H1 (cell line): ENCODE measurements around the gene CHD6.

Experiments used
- CHD2 ChIP-seq: IDR thresholded peaks from 2 replicates; pipeline ENCODE4 v1.6.1; 2012; ENCODE audit warnings: low read length, improper control_type of control experiment
- CREB1 ChIP-seq: IDR thresholded peaks from 2 replicates; pipeline ENCODE4 v1.6.1; 2012; ENCODE audit warnings: inconsistent platforms
- CTCF ChIP-seq, 3 experiments: IDR thresholded peaks; 1 replicate in 2 of 3; 2 replicates in 1 of 3; pipeline versions ENCODE4 v1.5.1 to v1.6.1; 2011; ENCODE audit warnings: low read length in 3 of 3, mild to moderate bottlenecking in 3 of 3, inconsistent platforms in 2 of 3, low read depth in 1 of 3, moderate library complexity in 1 of 3; ENCODE audit not compliant: insufficient read depth in 1 of 3; ENCODE audit errors: control extremely low read depth in 1 of 3
- EZH2 ChIP-seq: fragments of 200-600 bp; sonication (generic); IDR thresholded peaks from 2 replicates; pipeline ENCODE4 v1.7.1; 2012; ENCODE audit warnings: low read depth, mild to moderate bottlenecking, moderate library complexity, low read length, inconsistent platforms; ENCODE audit not compliant: severe bottlenecking
- HDAC2 ChIP-seq, 2 experiments: fragments of 300-600 bp in 1 of 2; sonication (generic) in 1 of 2; IDR thresholded peaks; 2 replicates each; pipeline ENCODE4 v1.6.1; 2011 to 2012; ENCODE audit warnings: low read depth in 2 of 2, low read length in 2 of 2, mild to moderate bottlenecking in 2 of 2, moderate library complexity in 2 of 2, borderline replicate concordance in 1 of 2, inconsistent platforms in 1 of 2
- JUN ChIP-seq: IDR thresholded peaks from 2 replicates; pipeline ENCODE4 v1.6.1; 2011; ENCODE audit warnings: low read depth, mild to moderate bottlenecking, improper control_type of control experiment, low read length
- MAFK ChIP-seq: IDR thresholded peaks from 2 replicates; pipeline ENCODE4 v1.6.1; 2012; ENCODE audit warnings: low read depth, mild to moderate bottlenecking, improper control_type of control experiment, low read length
- POLR2A ChIP-seq, 2 experiments: IDR thresholded peaks; 1 replicate in 1 of 2; 2 replicates in 1 of 2; pipeline ENCODE4 v1.6.1; 2011; ENCODE audit warnings: low read depth in 2 of 2, low read length in 2 of 2, mild to moderate bottlenecking in 2 of 2; ENCODE audit errors: control extremely low read depth in 1 of 2
- POU5F1 ChIP-seq: IDR thresholded peaks from 2 replicates; pipeline ENCODE4 v1.6.1; 2011; ENCODE audit warnings: low read depth, mild to moderate bottlenecking, low read length, moderate library complexity
- RFX5 ChIP-seq: IDR thresholded peaks from 2 replicates; pipeline ENCODE4 v1.6.1; 2011; ENCODE audit warnings: low read depth, low read length, improper control_type of control experiment, borderline replicate concordance
- SP1 ChIP-seq: IDR thresholded peaks from 2 replicates; pipeline ENCODE4 v1.6.1; 2011; ENCODE audit warnings: low read depth, low read length
- SRF ChIP-seq: IDR thresholded peaks from 2 replicates; pipeline ENCODE4 v1.6.1; 2011; ENCODE audit warnings: mild to moderate bottlenecking, low read depth, low read length, moderate library complexity
- YY1 ChIP-seq: IDR thresholded peaks from 2 replicates; pipeline ENCODE4 v1.6.1; 2011; ENCODE audit warnings: low read depth, mild to moderate bottlenecking, low read length
- ZNF274 ChIP-seq: IDR thresholded peaks from 2 replicates; pipeline ENCODE4 v1.7.0; 2012; ENCODE audit warnings: low read length, borderline replicate concordance; ENCODE audit errors: extremely low read depth

GRCh38 chr20:41617059-41617901 lies 897 bp downstream of the CHD6 start:
- TF ChIP-seq CTCF (IDR thresholded peaks at IDR 0.05; ENCODE audit: control extremely low read depth in 1 of 3, insufficient read depth in 1 of 3, low read depth in 1 of 3, low read length in 3 of 3) (no peak), YY1 (no peak), SP1 (no peak), SRF (no peak), ZNF274 (no peak), JUN (no peak), HDAC2 (IDR thresholded peaks at IDR 0.05; ENCODE audit: borderline replicate concordance in 1 of 2, low read depth in 2 of 2, low read length in 2 of 2) (no peak), POU5F1 (no peak), CHD2 (no peak), POLR2A (IDR thresholded peaks at IDR 0.05; ENCODE audit: control extremely low read depth in 1 of 2, low read depth in 2 of 2, low read length in 2 of 2) (no peak), CREB1 (no peak), EZH2 (no peak), MAFK (no peak), RFX5 (no peak)
